Vagina (tissue), 2 donors: Measurements from ENCODE around the gene TTC39C.

ENCODE experiments used
- CTCF ChIP-seq, 3 experiments: fragments of 450-650 bp in 2 of 3; fragments of 200-600 bp in 1 of 3; sonication (generic) in 1 of 3; IDR thresholded peaks; one replicate each; pipeline ENCODE4 v1.5.1; 2017 to 2019; ENCODE audit warnings: antibody characterized with exemption in 3 of 3, mild to moderate bottlenecking in 2 of 3, moderate library complexity in 2 of 3
- POLR2A ChIP-seq, 2 donors: fragments of 450-650 bp; IDR thresholded peaks; one replicate each; pipeline ENCODE4 v1.6.1; 2017; ENCODE audit warnings: antibody characterized with exemption in 2 of 2, mild to moderate bottlenecking in 2 of 2, moderate library complexity in 2 of 2

GRCh38 chr18:24054130-24054529 lies 39.6 kb downstream of the TTC39C start:
- TF ChIP-seq CTCF (IDR thresholded peaks at IDR 0.05) (no peak), POLR2A (IDR thresholded peaks at IDR 0.05) (no peak)
